Fibroblast of the aortic adventitia (primary cell): ENCODE measurements around the gene TRPM3. TPM values are rescaled to one million over a fixed set of nuclear protein-coding genes. Genes with fewer than 3 reads are reported as not detected.

Experiments used
- DNase-seq: peaks from one replicate; pipeline ENCODE4 v3.0.0-alpha.2; 2010; ENCODE audit warnings: low read depth
- H3K4me3 ChIP-seq: 2 replicates; pipeline ENCODE4 v1.5.1; 2011; ENCODE audit warnings: low read depth, mild to moderate bottlenecking, control low read depth, low read length, moderate library complexity
- total RNA-seq: library from RNA; depleted of rRNA; stranded (reverse); fragments of >200 nt; gene quantifications from 2 replicates; pipeline ENCODE4 v1.2.3, GENCODE V29; 2012; ENCODE audit warnings: low replicate concordance
- TF ChIP-seq, protein P1 (sequence below): IDR thresholded peaks from 2 replicates; pipeline ENCODE4 v1.5.1; 2011; ENCODE audit warnings: mild to moderate bottlenecking, low read length, control low read depth, inconsistent platforms; ENCODE audit not compliant: insufficient read depth

Gene TRPM3
- total RNA-seq, 1 donor, result 8.8 TPM

- TF ChIP-seq, protein P1, sequence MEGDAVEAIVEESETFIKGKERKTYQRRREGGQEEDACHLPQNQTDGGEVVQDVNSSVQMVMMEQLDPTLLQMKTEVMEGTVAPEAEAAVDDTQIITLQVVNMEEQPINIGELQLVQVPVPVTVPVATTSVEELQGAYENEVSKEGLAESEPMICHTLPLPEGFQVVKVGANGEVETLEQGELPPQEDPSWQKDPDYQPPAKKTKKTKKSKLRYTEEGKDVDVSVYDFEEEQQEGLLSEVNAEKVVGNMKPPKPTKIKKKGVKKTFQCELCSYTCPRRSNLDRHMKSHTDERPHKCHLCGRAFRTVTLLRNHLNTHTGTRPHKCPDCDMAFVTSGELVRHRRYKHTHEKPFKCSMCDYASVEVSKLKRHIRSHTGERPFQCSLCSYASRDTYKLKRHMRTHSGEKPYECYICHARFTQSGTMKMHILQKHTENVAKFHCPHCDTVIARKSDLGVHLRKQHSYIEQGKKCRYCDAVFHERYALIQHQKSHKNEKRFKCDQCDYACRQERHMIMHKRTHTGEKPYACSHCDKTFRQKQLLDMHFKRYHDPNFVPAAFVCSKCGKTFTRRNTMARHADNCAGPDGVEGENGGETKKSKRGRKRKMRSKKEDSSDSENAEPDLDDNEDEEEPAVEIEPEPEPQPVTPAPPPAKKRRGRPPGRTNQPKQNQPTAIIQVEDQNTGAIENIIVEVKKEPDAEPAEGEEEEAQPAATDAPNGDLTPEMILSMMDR, result no peak
Measured at GRCh38 chr9:71108937-71109336, 12.5 kb downstream of the TRPM3 start.

GRCh38 chr9:71106992-71107391 lies 14.4 kb downstream of the TRPM3 start:
- no peak for DNase-seq

More at GRCh38 chr9:71108937-71109336, 12.5 kb downstream of the TRPM3 start:
- no peak for DNase-seq
- no peak overlapping the region for H3K4me3 ChIP-seq

GRCh38 chr9:71105192-71105591 lies 16.2 kb downstream of the TRPM3 start:
- no peak for DNase-seq
- no peak overlapping the region for H3K4me3 ChIP-seq
- TF ChIP-seq, protein P1, result no peak

More at GRCh38 chr9:71106992-71107391, 14.4 kb downstream of the TRPM3 start:
- H3K4me3 ChIP-seq, result no peak overlapping the region
- TF ChIP-seq, protein P1, result no peak

DNA sequence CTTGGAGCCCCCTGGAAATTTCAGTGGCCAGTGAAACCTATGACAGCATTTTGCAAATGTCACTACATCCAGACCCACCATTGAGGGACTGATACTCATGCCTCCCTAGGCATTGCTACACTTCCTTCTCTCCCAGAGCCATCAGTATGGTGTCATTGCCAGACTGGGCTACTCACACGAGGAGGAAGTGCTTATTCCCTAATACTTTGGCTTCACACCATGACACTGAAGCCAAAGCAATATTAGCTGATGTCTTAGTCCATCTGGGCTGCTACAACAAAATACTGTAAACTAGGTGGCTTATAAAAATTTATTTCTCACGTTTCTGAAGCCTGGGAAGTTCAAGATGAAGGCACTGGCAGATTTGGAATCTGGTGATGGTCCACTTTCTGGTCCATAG lies 22.6 kb downstream of the TRPM3 start:
- no peak for DNase-seq
- TF ChIP-seq, protein P1, result no peak
- H3K4me3 ChIP-seq, result no peak overlapping the region

- TF ChIP-seq, protein P1, result no peak
- DNase-seq, result no peak
- H3K4me3 ChIP-seq, result no peak overlapping the region
Measured at GRCh38 chr9:71097671-71098070, 23.8 kb downstream of the TRPM3 start.

DNA sequence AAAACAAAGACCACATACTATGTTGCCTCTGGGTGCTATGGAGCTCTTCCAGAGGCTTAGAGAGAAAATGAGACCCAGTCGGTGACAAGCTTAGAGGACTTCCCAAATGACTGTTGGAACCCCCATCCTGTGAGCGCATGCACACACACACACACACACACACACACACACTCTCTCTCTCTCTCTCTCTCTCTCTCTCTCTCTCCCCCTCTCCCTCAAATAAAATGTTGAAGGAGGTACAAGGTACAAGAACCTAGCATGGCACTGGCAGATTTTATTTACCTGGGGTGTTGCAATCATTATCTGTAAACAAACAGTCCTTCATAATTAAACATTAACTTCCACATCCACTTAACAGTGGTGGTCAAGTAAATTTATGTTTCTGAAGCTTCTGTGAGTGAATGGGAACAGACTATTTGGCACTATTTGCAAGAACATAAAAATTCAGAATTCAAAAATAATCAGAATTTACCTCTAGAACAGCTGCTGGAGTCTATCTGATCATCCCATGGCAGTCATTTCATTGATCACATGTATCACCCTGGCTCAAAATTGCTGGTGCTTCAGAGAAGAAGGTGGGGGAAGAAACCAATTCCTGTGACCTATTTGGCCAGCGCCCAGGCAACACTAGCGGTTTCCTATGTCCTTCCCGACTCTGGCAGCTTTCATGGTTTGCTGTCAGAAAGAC lies 24.9 kb downstream of the TRPM3 start:
- TF ChIP-seq, protein P1, result no peak
- no peak for DNase-seq
- no peak overlapping the region for H3K4me3 ChIP-seq
